ENCODE data around the gene JPH3. TPM values are rescaled to one million over a fixed set of nuclear protein-coding genes. Genes with fewer than 3 reads are reported as not detected.

The JPH3 gene
- polyA plus RNA-seq, 1 donor from 2014 or later: 22.2 TPM

DNA sequence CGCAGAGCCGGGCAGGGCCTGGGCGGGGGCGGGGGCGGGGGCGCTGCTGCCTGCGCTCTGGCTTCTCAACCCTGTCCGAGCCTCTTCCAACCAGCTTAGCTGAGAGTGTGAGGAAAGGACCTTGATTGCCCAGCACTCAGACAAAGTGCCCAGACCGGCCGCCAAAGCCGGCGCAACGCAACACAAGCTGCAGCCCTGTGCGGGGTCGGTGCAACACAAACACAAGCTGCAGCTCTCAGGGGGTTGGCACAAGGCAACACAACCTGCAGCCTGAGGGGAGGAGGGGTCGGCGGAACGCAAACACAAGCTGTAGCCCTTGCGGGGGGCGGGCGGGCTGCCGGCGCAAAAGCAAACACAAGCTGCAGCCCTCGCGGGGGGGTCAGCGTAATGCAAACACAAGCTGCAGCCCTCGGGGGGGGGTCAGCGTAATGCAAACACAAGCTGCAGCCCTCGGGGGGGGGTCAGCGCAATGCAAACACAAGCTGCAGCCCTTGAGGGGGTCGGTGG, 103.5 kb downstream of the JPH3 start:
- TF ChIP-seq EP300 (conservative IDR thresholded peaks at IDR 0.05; ENCODE audit: poor library complexity, severe bottlenecking): no peak
- TF ChIP-seq EZH2 (IDR thresholded peaks at IDR 0.05; ENCODE audit: borderline replicate concordance, insufficient read depth, low read length, poor library complexity, severe bottlenecking): no peak
- TF ChIP-seq, protein P1, sequence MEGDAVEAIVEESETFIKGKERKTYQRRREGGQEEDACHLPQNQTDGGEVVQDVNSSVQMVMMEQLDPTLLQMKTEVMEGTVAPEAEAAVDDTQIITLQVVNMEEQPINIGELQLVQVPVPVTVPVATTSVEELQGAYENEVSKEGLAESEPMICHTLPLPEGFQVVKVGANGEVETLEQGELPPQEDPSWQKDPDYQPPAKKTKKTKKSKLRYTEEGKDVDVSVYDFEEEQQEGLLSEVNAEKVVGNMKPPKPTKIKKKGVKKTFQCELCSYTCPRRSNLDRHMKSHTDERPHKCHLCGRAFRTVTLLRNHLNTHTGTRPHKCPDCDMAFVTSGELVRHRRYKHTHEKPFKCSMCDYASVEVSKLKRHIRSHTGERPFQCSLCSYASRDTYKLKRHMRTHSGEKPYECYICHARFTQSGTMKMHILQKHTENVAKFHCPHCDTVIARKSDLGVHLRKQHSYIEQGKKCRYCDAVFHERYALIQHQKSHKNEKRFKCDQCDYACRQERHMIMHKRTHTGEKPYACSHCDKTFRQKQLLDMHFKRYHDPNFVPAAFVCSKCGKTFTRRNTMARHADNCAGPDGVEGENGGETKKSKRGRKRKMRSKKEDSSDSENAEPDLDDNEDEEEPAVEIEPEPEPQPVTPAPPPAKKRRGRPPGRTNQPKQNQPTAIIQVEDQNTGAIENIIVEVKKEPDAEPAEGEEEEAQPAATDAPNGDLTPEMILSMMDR (IDR thresholded peaks at IDR 0.05; ENCODE audit: poor library complexity, severe bottlenecking): no peak
- no peak for TF ChIP-seq SMC3 (conservative IDR thresholded peaks at IDR 0.05; ENCODE audit: poor library complexity)
- no peak for TF ChIP-seq RAD21 (conservative IDR thresholded peaks at IDR 0.05)
- TF ChIP-seq, protein P2, sequence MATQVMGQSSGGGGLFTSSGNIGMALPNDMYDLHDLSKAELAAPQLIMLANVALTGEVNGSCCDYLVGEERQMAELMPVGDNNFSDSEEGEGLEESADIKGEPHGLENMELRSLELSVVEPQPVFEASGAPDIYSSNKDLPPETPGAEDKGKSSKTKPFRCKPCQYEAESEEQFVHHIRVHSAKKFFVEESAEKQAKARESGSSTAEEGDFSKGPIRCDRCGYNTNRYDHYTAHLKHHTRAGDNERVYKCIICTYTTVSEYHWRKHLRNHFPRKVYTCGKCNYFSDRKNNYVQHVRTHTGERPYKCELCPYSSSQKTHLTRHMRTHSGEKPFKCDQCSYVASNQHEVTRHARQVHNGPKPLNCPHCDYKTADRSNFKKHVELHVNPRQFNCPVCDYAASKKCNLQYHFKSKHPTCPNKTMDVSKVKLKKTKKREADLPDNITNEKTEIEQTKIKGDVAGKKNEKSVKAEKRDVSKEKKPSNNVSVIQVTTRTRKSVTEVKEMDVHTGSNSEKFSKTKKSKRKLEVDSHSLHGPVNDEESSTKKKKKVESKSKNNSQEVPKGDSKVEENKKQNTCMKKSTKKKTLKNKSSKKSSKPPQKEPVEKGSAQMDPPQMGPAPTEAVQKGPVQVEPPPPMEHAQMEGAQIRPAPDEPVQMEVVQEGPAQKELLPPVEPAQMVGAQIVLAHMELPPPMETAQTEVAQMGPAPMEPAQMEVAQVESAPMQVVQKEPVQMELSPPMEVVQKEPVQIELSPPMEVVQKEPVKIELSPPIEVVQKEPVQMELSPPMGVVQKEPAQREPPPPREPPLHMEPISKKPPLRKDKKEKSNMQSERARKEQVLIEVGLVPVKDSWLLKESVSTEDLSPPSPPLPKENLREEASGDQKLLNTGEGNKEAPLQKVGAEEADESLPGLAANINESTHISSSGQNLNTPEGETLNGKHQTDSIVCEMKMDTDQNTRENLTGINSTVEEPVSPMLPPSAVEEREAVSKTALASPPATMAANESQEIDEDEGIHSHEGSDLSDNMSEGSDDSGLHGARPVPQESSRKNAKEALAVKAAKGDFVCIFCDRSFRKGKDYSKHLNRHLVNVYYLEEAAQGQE (IDR thresholded peaks at IDR 0.05; ENCODE audit: borderline replicate concordance): no peak
- TF ChIP-seq TAF1 (IDR thresholded peaks at IDR 0.05; ENCODE audit: low read depth): no peak
- no peak for TF ChIP-seq POLR2AphosphoS5 (IDR thresholded peaks at IDR 0.05)
- no peak for TF ChIP-seq MXI1 (conservative IDR thresholded peaks at IDR 0.05; ENCODE audit: poor library complexity, severe bottlenecking)
- no peaks in the 10 kb centered on the region for H3F3A ChIP-seq (ENCODE audit: insufficient read depth, low read length, poor library complexity, severe bottlenecking)
- H2AFZ ChIP-seq (ENCODE audit: low read depth, low read length): no peak overlapping the region
- no peaks in the 10 kb centered on the region for H3K9me3 ChIP-seq (ENCODE audit: low read length)
- H3K9me2 ChIP-seq (ENCODE audit: insufficient read depth, low read length): no peaks in the 10 kb centered on the region
- H3K36me3 ChIP-seq (ENCODE audit: insufficient read depth, low read length): no peaks in the 10 kb centered on the region
- no peak overlapping the region for H3K9ac ChIP-seq (ENCODE audit: low read length)
- H3K79me2 ChIP-seq (replicated peaks; ENCODE audit: insufficient read depth, low read length): no peaks in the 10 kb centered on the region
- no peak overlapping the region for H3K4me2 ChIP-seq (ENCODE audit: low read length)
- H3K27me3 ChIP-seq (ENCODE audit: insufficient read depth, low read depth, low read length): no peaks in the 10 kb centered on the region
- H3K27ac ChIP-seq (ENCODE audit: low read length): no peak overlapping the region
- no peak overlapping the region for H3K4me3 ChIP-seq (ENCODE audit: low read length)
- no peaks in the 10 kb centered on the region for H4K20me1 ChIP-seq (ENCODE audit: insufficient read depth)

DNA sequence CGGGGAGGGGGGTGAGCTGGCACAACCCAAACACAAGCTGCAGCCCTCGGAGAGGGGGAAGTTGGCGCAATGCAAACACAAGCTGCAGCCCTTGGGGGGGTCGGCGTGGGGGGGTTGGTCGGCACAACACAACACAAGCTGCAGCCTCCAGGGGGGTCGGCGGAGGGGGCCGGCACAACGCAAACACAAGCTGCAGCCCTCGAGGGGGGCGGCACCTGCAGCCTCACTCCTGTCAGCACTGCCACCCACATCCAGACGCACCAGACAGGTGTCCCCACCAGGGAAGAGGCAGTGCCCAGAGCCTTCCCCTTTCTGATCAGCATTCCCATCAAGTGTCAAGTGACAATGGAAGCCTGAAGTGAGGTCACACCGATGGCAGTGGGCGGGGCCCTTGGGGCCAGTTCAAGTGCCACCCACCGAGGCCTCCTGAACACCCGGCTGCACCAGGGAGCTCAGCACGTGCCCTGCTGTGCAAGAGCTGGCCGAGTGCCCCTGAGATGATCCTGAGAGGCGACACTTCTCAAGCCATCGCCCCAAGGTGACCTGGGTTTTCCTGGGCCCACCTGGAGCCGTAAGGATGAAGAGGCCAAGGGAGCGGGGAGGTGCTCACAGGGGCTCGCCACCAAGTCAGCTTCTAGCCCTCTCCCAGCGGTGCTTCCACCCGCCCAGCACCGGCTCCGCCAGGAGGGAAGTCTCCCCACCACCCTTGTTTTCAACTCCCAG, 104.1 kb downstream of the JPH3 start:
- Histone ChIP-seq H3K4me3 (ENCODE audit: low read length) (no peak overlapping the region), H3K9me2 (ENCODE audit: insufficient read depth, low read length) (no peaks in the 10 kb centered on the region), H3K36me3 (ENCODE audit: insufficient read depth, low read length) (no peaks in the 10 kb centered on the region), H3K27me3 (ENCODE audit: insufficient read depth, low read depth, low read length) (no peaks in the 10 kb centered on the region), H3K9ac (ENCODE audit: low read length) (no peak overlapping the region), H3K79me2 (replicated peaks; ENCODE audit: insufficient read depth, low read length) (no peaks in the 10 kb centered on the region), H3K4me2 (ENCODE audit: low read length) (no peak overlapping the region), H4K20me1 (ENCODE audit: insufficient read depth) (no peaks in the 10 kb centered on the region), H2AFZ (ENCODE audit: low read depth, low read length) (no peak overlapping the region), H3K9me3 (ENCODE audit: low read length) (no peaks in the 10 kb centered on the region), H3K27ac (ENCODE audit: low read length) (no peak overlapping the region), H3F3A (ENCODE audit: insufficient read depth, low read length, poor library complexity, severe bottlenecking) (no peaks in the 10 kb centered on the region)
- no peak for TF ChIP-seq TAF1 (IDR thresholded peaks at IDR 0.05; ENCODE audit: low read depth)
- TF ChIP-seq MXI1 (conservative IDR thresholded peaks at IDR 0.05; ENCODE audit: poor library complexity, severe bottlenecking): no peak
- TF ChIP-seq, protein P2 (IDR thresholded peaks at IDR 0.05; ENCODE audit: borderline replicate concordance): no peak
